IMR-90 (cell line): ENCODE measurements around the gene SATB2.

Experiments
- BHLHE40 ChIP-seq: fragments of 150-350 bp; IDR thresholded peaks from 2 replicates; pipeline ENCODE4 v1.6.1; 2016; ENCODE audit warnings: mild to moderate bottlenecking, low read depth, low read length
- CEBPB ChIP-seq: IDR thresholded peaks from 2 replicates; pipeline ENCODE4 v1.6.1; 2012; ENCODE audit warnings: low read depth, low read length, improper control_type of control experiment
- CHD1 ChIP-seq: IDR thresholded peaks from 2 replicates; pipeline ENCODE4 v1.6.1; 2012; ENCODE audit warnings: low read depth, low read length, improper control_type of control experiment
- CTCF ChIP-seq: conservative IDR thresholded peaks from 2 replicates; pipeline ENCODE4 v1.5.1; 2012; ENCODE audit warnings: mild to moderate bottlenecking, low read depth, low read length, improper control_type of control experiment
- MAZ ChIP-seq: IDR thresholded peaks from 2 replicates; pipeline ENCODE4 v1.6.1; 2012; ENCODE audit warnings: low read depth, mild to moderate bottlenecking, low read length, improper control_type of control experiment, moderate library complexity, borderline replicate concordance
- MXI1 ChIP-seq: IDR thresholded peaks from 2 replicates; pipeline ENCODE4 v1.6.1; 2012; ENCODE audit warnings: low read depth, mild to moderate bottlenecking, low read length, moderate library complexity, borderline replicate concordance
- POLR2A ChIP-seq: IDR thresholded peaks from 2 replicates; pipeline ENCODE4 v1.6.1; 2012; ENCODE audit warnings: mild to moderate bottlenecking, low read depth, low read length
- RAD21 ChIP-seq: IDR thresholded peaks from 2 replicates; pipeline ENCODE4 v1.6.1; 2012; ENCODE audit warnings: low read length, improper control_type of control experiment
- RFX5 ChIP-seq: IDR thresholded peaks from 2 replicates; pipeline ENCODE4 v1.8.0; 2012; ENCODE audit warnings: low read depth, mild to moderate bottlenecking, low read length, moderate library complexity
- SMC3 ChIP-seq: fragments of 150-350 bp; IDR thresholded peaks from 2 replicates; pipeline ENCODE4 v1.6.1; 2016; ENCODE audit warnings: low read depth, mild to moderate bottlenecking, antibody characterized with exemption, low read length, moderate library complexity
- USF2 ChIP-seq: fragments of 150-350 bp; IDR thresholded peaks from 2 replicates; pipeline ENCODE4 v1.6.1; 2017; ENCODE audit warnings: mild to moderate bottlenecking, antibody characterized with exemption, low read length, low read depth
- TF ChIP-seq, protein P1 (sequence below): fragments of 150-350 bp; IDR thresholded peaks from 2 replicates; pipeline ENCODE4 v1.6.1; 2016; ENCODE audit warnings: low read depth, mild to moderate bottlenecking, low read length, moderate library complexity, borderline replicate concordance

DNA sequence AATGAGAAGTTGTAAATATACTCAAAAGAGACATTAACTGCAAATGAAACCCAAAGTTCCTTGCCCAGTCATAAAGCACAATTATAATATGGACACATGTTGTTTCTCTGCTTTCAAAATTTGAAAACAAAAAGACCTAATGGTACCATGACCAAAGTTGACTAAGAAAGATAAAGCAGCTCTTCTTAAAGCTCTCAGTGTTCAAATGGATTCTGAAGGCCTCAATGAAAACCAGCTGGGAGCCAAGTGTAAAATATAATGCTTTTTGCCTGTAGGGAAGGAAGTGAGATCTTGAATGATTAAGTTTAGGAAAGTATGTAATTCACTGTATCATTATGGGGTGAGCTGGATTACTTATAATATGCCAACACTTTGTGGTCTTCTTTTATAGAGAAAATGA, 178.6 kb downstream of the SATB2 start:
- TF ChIP-seq SMC3 (no peak), CTCF (no peak), CEBPB (no peak), USF2 (no peak), POLR2A (no peak), RAD21 (no peak), BHLHE40 (no peak), MXI1 (no peak), MAZ (no peak), RFX5 (no peak), CHD1 (no peak)
- TF ChIP-seq, protein P1, sequence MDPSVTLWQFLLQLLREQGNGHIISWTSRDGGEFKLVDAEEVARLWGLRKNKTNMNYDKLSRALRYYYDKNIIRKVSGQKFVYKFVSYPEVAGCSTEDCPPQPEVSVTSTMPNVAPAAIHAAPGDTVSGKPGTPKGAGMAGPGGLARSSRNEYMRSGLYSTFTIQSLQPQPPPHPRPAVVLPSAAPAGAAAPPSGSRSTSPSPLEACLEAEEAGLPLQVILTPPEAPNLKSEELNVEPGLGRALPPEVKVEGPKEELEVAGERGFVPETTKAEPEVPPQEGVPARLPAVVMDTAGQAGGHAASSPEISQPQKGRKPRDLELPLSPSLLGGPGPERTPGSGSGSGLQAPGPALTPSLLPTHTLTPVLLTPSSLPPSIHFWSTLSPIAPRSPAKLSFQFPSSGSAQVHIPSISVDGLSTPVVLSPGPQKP, result no peak
